HG02642 (cell line): ENCODE measurements around the gene KIF3A.
"Not testable (repeated sequence)": the region's sequence is repeated elsewhere in the genome, so short reads cannot be mapped to it uniquely, and the experiment has no call there.

Experiments used
- ATAC-seq: cut with Tn5 transposase; IDR thresholded peaks from one replicate; pipeline ENCODE4 v1.9.1; 2021; ENCODE audit warnings: mild to moderate bottlenecking; ENCODE audit not compliant: unreplicated experiment, poor library complexity

Gene KIF3A

DNA sequence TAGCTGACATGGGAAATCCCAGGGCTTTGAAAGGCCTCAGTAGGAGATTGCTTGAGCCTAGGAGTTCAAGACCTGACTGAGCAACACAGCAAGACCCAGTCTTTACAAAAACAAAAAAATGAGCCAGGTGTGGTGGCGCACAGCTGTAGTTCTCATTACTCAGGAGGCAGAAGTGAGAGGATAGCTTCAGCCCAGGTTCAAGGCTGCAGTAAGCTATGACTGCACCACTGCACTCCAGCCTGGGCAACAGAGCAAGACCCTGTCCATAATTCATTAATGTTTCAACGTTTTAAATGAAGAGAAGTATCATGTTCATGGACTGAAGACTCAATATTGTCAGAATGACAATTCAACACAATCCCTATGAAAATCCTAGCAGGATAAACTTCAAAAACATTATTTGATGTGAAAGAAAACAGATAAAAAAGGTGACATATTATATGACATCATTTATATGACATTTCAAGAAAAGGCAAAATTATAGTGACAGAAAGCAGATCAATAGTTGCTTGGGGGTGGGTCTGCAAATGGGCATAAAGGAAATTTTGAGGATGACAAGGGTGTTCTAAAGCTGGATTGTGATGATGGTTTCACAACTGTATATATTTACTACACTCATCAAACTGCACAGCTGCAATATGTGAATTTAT is 3.7 kb downstream of the KIF3A start:
- no peak for ATAC-seq

- no peak for ATAC-seq
These were observed 7.5 kb downstream of the KIF3A start for GRCh38 chr5:132729896-132730295.

DNA sequence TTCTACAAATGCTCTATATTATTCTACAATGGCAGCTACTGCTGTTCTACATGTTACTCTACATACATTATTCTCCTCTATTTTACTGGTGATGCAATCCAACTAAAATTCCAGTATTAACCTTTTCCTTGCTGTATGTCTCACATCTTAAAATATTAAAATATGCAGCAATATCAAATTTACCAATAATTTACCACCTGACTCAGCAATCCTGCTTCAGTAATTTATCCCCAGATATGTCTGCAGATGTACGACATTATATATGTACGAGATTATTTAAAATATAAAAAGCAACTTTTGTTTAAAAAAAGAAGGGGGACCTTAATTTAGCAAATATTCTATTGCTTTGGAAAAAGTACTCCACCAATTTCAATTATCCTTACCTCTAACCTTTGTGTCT is 11.6 kb downstream of the KIF3A start:
- ATAC-seq: no peak

DNA sequence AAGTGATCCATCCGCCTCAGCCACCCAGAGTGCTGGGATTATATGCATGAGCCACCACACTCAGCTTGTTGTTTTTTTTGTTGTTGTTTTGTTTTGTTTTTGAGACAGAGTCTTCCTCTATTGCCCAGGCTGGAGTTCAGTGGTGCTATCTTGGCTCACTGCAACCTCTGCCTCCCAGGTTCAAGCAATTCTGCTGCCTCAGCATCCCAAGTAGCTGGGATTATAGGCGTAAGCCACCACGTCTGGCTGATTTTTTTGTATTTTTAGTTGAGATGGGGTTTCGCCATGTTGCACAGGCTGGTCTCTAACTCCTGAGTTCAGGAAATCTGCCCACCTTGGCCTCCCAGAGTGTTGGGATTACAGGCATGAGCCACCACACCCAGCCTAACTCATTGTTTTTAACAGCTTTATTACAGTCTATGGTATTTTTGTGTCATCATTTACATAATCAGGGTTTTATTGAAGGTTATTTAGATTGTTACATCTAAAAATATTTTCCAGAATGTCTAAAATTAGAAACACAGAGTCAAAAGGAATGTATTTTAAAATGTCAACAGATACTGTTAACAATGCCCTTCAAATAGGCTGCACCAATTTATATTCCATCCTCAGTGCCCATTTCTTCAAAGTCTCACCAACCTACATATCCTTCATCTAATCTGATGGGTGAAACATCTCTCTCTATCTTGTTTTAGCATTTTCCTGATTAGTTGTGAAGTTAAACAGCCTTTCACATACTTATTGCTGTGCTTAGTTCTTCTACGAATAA is 18.6 kb downstream of the KIF3A start:
- ATAC-seq: no peak

GRCh38 chr5:132714456-132715307 is 22.7 kb downstream of the KIF3A start:
- no peak for ATAC-seq

- no peak for ATAC-seq
These were observed 28.7 kb downstream of the KIF3A start for GRCh38 chr5:132708645-132709044.

DNA sequence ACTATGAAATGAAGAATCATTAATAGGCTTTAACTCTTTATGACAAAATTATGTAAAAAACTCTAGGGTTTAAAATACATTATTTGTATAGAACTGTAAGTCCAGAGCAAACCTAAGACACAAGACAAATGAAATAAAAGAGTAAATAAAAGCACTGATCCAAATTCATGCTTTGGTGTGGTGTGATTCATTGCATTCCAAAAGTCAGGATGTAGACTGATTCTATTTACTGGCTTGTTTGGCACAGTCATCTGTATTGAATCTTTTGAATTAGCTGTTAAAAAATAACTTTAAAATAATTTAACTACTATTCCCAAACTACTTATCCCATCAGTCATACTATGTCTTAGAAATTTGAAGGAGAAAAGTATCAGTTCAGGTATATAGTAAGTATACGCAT is 32.5 kb downstream of the KIF3A start:
- ATAC-seq: no peak

DNA sequence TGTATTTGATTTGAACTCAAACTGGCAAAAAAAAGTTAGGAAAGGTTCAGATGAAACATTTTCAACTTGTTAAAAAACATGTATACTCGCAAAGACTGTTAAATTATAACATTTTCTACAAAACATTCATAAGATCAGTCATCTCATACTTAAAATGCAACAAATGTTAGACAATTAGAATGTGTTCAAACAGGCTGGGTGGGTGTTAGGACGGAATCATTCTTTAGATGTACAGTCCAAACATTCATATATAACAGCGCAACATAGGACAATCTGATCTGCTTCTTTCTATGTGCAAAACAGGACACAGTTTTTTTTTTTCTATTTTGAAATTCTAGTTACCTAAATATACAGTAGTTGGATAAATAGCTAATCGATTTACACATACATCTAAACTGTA is 41.4 kb downstream of the KIF3A start:
- no peak for ATAC-seq

- no peak for ATAC-seq
These were observed 44.7 kb downstream of the KIF3A start for GRCh38 chr5:132692632-132692967.

DNA sequence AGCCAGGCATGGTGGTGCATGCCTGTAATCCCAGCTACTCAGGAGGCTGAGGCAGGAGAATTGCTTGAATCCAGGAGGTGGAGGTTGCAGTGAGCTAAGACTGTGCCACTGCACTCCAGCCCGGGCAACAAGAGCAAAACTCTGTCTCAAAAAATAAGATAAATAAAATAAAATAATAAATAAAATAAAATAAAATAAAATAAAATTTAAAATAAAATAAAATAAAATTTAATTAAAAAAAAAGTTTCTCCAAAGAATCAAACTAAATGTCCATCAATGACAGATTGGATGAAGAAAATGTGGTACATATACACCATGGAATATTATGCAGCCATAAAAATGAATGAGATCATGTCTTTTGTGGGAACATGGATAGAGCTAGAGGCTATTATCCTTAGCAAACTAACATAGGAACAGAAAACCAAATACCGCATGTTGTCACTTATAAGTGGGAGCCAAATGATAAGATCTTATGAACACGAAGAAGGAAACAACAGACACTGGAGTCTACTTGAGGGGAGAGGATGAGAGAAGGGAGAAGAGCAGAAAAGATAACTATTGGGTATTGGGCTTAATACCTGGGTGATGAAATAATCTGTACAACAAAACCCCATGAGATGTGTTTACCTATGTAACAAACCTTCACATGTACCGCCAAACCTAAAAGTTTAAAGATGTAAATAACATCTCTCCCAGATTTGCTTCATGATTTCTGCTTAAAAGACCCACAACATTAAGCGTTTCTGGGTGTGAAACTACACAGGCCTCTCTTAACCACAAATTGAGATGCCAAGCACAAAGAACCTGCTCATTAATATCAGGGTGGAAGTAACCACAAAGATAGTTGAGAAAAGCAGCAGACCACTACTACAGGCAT is 45.4 kb downstream of the KIF3A start:
- not testable (repeated sequence) for ATAC-seq

GRCh38 chr5:132690156-132690555 is 47.2 kb downstream of the KIF3A start:
- no peak for ATAC-seq

GRCh38 chr5:132689513-132689912 is 47.8 kb downstream of the KIF3A start:
- no peak for ATAC-seq

GRCh38 chr5:132688536-132689339 is 48.6 kb downstream of the KIF3A start:
- ATAC-seq: no peak

GRCh38 chr5:132687995-132688394 is 49.4 kb downstream of the KIF3A start:
- ATAC-seq: no peak

- no peak for ATAC-seq
These were observed 51.2 kb downstream of the KIF3A start for GRCh38 chr5:132686193-132686592.

- no peak for ATAC-seq
These were observed 52.2 kb downstream of the KIF3A start for GRCh38 chr5:132684922-132685720.

DNA sequence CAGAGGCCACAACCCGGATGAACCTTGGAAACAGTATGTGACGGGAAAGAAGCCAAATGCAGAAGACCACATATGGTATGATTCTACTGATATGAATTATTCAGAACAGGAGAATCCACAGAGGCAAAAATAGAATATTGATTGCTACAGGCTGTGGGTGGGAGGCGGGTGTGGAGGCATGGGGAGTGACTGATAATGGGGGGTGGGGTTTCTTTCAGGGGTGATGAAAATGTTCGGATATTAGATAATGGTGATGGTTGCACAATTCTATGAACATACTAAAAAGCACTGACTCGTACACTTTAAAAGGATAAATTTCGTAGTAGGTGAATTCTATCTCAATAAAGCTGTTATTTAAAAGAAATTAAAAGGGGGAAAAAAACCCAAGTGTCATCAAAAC is 52.9 kb downstream of the KIF3A start:
- no peak for ATAC-seq

DNA sequence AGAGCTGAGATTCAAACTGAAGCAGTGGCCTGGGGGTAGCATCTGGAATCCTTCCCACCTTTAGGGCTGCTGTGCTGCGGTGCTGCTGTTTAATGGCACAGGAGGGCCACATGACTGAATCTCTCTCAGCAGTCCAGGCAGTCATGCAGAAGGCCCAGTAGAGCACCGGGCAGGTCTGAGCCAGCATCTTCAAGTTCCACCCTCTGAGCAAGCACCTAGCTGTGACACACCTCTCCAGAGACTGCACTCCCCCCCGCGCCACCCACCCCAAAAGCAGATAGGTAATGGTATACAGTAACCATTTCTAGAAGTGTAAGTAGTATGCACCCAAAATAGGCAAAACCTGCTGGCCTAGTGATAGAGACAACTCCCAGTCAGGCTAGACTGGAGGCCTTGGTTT is 55.4 kb downstream of the KIF3A start:
- ATAC-seq: no peak

DNA sequence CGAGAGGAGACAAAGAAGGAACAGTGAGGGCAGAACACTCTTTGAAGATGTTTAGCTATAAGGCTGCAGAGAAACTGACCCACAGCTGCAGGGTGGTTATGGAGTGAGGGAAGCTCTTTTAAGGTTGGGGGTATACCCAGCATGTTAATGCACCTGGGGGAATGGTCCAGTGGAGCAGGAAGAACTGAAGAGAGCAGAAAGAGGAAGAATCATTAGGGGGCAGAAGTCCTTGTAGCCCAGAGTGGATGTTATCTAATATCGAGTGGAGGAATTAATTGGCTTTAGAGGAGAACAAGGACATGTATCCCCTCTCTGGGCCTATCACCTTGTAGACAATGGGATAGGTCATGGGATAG is 55.9 kb downstream of the KIF3A start:
- ATAC-seq: no peak
